HG03575 (cell line): ENCODE data around the gene DNAH14.
"Not testable (repeated sequence)": the region's sequence is repeated elsewhere in the genome, so short reads cannot be mapped to it uniquely, and the experiment has no call there.

Experiments
- ATAC-seq: cut with Tn5 transposase; IDR thresholded peaks from one replicate; pipeline ENCODE4 v1.9.1; 2021; ENCODE audit not compliant: unreplicated experiment, insufficient number of reproducible peaks, low FRiP score; ENCODE audit errors: extremely low read depth

Gene DNAH14

DNA sequence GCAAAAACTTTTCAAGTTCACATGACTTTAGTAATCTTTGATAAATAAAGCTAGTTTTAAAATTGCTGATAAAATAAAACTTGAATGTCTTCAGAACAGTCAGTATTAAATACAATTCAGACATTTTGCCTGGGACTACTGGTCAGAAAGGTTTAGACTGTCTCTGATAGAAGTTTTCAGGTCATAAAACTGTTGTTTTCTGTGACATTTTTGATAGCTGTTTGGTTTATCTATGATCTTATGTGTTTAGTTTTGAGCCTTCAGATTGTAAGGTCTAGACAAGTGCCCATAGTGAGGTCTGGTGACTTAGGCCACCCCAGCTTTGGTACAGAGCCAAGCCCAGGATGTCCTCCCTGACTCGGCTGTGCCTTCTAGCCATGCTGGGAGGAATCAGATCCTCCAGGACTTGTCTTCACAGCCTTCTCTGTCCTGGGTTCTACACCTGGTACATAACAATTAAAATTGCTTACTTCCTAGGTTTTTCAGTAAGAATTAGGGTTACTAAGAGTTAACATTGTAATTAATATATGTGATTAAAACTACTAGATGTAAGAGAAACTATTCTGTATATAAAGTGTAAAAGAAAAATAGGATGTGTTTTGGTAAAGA is 15.1 kb upstream of the DNAH14 start:
- no peak for ATAC-seq

DNA sequence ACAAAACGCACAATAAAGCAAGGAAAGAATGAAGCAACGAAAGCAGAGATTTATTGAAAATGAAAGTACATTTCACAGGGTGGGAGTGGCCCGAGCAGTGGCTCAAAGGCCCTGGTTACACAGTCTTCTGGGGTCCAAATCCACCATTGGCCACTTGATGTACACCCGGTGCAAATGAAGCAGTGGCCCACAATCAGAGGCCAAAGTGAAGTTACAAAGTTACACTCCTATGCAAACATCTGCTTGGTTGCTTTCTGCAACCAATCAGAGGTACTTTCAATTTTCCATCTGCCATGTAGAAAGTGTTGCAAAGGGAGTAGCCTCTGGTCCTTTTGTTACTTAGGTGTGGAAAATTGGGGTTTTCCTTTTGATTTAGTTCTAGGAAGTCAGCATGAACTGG is 10.0 kb upstream of the DNAH14 start:
- no peak for ATAC-seq

DNA sequence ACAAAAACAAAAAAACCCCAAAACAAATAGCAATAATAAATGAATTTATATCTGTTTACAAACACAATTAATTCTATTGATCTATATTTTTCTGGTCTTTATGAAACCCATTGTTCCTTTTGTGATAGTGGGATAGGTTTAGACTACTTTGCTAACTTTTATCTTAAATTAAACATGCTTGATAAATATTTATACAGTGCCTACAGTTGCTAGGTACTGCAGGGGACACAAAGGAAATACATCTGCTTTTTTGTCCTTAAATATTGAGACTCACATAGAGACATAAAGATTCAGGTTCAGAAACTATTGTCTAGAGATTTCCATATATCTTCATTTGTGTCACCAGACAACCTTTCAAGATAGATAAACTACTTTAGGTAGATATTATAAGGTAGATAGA is 8.5 kb upstream of the DNAH14 start:
- no peak for ATAC-seq

DNA sequence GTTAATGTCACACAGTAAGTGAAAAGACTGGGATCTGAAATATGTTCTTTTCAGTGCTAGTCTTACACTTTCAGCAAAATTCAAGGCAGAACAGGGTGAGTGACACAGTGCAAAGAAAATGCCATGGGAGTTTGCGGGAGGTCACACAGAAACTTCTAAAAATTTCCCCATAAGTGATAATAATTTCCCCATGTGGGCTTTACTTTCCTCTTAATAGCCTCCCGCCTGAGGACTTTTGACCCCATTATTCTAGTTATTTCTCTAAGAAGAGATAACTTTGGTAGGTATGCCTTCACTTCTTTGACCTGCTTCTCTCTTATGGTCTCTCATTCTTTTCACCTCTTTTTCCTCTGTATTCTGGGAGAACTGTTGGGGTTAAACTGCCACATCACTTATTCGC is 8.1 kb upstream of the DNAH14 start:
- no peak for ATAC-seq

GRCh38 chr1:224922404-224923164 is 6.9 kb upstream of the DNAH14 start:
- ATAC-seq: no peak

- no peak for ATAC-seq
These were observed 5.7 kb upstream of the DNAH14 start for GRCh38 chr1:224923726-224924125.

DNA sequence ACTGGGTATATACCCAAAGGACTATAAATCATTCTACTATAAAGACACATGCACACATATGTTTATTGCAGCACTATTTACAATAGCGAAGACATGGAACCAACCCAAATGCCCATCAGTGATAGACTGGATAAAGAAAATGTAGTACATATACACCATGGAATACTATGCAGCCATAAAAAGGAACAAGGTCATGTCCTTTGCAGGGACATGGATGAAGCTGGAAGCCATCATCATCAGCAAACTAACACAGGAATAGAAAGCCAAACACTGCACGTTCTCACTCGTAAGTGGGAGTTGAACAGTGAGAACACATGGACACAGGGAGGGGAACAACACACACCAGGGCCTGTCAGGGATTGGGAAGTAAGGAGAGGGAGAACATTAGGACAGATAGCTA is 1.8 kb upstream of the DNAH14 start:
- not testable (repeated sequence) for ATAC-seq

GRCh38 chr1:224928906-224929305 is 569 bp upstream of the DNAH14 start:
- no peak for ATAC-seq

- no peak for ATAC-seq
These were observed 2.1 kb downstream of the DNAH14 start for GRCh38 chr1:224931605-224932004.

GRCh38 chr1:224932607-224933249 is 3.3 kb downstream of the DNAH14 start:
- no peak for ATAC-seq

DNA sequence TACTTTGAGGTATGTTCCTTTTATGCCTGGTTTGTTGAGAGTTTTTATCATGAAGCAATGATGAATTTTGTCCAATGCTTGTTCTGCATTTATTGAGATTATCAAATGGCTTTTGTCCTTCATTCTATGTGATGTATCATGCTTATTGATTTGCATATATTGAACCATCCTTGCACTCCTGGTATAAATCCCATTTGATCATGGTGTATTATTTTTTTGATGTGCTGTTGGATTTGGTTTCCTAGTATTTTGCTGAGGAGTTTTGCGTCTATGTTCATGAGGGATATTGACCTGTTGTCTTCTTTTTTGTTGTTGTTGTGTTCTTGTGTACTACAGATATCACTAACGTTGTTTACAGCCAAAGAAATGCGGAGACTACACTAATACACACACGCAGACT is 4.1 kb downstream of the DNAH14 start:
- ATAC-seq: no peak

GRCh38 chr1:224938652-224939051 is 9.2 kb downstream of the DNAH14 start:
- ATAC-seq: no peak

GRCh38 chr1:224939844-224940425 is 10.5 kb downstream of the DNAH14 start:
- ATAC-seq: no peak

GRCh38 chr1:224940735-224941134 is 11.3 kb downstream of the DNAH14 start:
- ATAC-seq: not testable (repeated sequence)

DNA sequence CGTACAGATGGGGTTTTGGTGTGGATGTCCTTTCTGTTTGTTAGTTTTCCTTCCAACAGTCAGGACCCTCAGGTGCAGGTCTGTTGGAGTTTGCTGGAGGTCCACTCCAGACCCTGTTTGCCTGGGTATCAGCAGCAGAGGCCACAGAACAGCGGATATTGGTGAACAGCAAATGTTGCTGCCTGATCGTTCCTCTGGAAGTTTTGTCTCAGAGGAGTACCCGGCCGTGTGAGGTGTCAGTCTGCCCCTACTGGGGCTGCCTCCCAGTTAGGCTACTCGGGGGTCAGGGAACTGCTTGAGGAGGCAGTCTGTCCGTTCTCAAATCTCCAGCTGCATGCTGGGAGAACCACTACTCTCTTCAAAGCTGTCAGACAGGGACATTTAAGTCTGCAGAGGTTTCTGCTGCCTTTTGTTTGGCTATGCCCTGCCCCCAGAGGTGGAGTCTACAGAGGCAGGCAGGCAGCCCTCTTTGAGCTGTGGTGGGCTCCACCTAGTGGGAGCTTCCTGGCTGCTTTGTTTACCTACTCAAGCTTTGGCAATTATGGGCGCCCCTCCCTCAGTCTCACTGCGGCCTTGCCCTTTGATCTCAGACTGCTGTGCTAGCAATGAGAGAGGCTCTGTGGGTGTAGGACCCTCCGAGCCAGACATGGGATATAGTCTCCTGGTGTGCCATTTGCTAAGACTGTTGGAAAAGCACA is 16.3 kb downstream of the DNAH14 start:
- ATAC-seq: not testable (repeated sequence)

GRCh38 chr1:224946349-224946691 is 16.8 kb downstream of the DNAH14 start:
- ATAC-seq: not testable (repeated sequence)

- no peak for ATAC-seq
These were observed 28.2 kb downstream of the DNAH14 start for GRCh38 chr1:224957696-224958095.

DNA sequence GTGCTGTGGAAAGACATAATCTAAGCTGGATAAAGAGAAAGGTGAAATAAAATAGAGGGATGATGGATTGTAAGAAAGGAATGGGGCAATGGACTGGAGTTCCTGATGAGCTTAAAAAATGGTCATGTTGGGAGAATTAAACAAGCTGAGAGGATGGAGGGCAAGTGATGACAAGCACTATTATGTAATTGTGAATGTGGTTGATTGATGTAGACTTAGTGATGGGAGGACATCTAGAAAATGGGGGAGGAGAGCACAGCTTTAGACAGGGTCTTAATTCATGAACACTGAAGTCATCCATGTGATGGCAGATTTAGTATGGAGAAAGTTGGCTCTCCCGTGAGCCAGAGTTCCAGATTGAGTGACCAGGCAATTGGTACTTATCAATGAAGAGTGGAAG is 29.0 kb downstream of the DNAH14 start:
- ATAC-seq: no peak

GRCh38 chr1:224959115-224959514 is 29.6 kb downstream of the DNAH14 start:
- ATAC-seq: no peak
